ENCODE measurements around the gene ARHGAP33. TPM values are rescaled to one million over a fixed set of nuclear protein-coding genes. Genes with fewer than 3 reads are reported as not detected.

Gene ARHGAP33
- total RNA-seq, 2 experiments from 2014 or later, result 27.1 to 29.8 TPM

- H3K4me3 Mint-ChIP-seq, result no peak overlapping the region
Observed at GRCh38 chr19:35781650-35782049, 6.3 kb downstream of the ARHGAP33 start.

GRCh38 chr19:35782589-35782988, 7.2 kb downstream of the ARHGAP33 start:
- intact Hi-C loops (cut with micrococcal nuclease), result no loop called here
- H3K4me1 Mint-ChIP-seq (ENCODE audit: low read depth), result no peaks in the 10 kb centered on the region
- POLR2A ChIA-PET, result no interaction called here
- H3K36me3 Mint-ChIP-seq (ENCODE audit: low read depth), result no peaks in the 10 kb centered on the region
- H3K27me3 Mint-ChIP-seq, result no peaks in the 10 kb centered on the region
- no peak overlapping the region for H3K4me3 Mint-ChIP-seq
- H3K27ac Mint-ChIP-seq, result no peak overlapping the region
- TF ChIP-seq CTCF (IDR thresholded peaks at IDR 0.05), result no peak
- no peak for DNase-seq
- no peaks in the 10 kb centered on the region for H3K9me3 Mint-ChIP-seq
- ATAC-seq, result no peak
- CTCF ChIA-PET, result no interaction called here

More at GRCh38 chr19:35781650-35782049, 6.3 kb downstream of the ARHGAP33 start:
- CTCF ChIA-PET, result no interaction called here
- no peak for TF ChIP-seq CTCF (IDR thresholded peaks at IDR 0.05)
- ATAC-seq (no peak), DNase-seq (no peak)
- Mint-ChIP-seq H3K36me3 (ENCODE audit: low read depth) (no peaks in the 10 kb centered on the region), H3K27ac (no peak overlapping the region), H3K27me3 (no peaks in the 10 kb centered on the region), H3K4me1 (ENCODE audit: low read depth) (no peaks in the 10 kb centered on the region), H3K9me3 (no peaks in the 10 kb centered on the region)
- intact Hi-C loops (cut with micrococcal nuclease), result no loop called here
- POLR2A ChIA-PET, result no interaction called here

- ChIA-PET POLR2A (no interaction called here), CTCF (no interaction called here)
- intact Hi-C loops (cut with micrococcal nuclease), result no loop called here
- Mint-ChIP-seq H3K27ac (no peak overlapping the region), H3K9me3 (no peaks in the 10 kb centered on the region), H3K4me3 (no peak overlapping the region), H3K27me3 (no peaks in the 10 kb centered on the region), H3K36me3 (ENCODE audit: low read depth) (no peaks in the 10 kb centered on the region), H3K4me1 (ENCODE audit: low read depth) (no peaks in the 10 kb centered on the region)
- ATAC-seq (peak; percentile 69), DNase-seq (peak; percentile 32)
- no peak for TF ChIP-seq CTCF (IDR thresholded peaks at IDR 0.05)
Observed at GRCh38 chr19:35783469-35784434, 8.4 kb downstream of the ARHGAP33 start.

GRCh38 chr19:35784503-35785338, 9.4 kb downstream of the ARHGAP33 start:
- Mint-ChIP-seq H3K9me3 (no peaks in the 10 kb centered on the region), H3K27ac (no peak overlapping the region), H3K36me3 (ENCODE audit: low read depth) (no peaks in the 10 kb centered on the region), H3K27me3 (no peaks in the 10 kb centered on the region), H3K4me3 (no peak overlapping the region), H3K4me1 (ENCODE audit: low read depth) (no peaks in the 10 kb centered on the region)
- ChIA-PET CTCF (no interaction called here), POLR2A (no interaction called here)
- ATAC-seq (no peak), DNase-seq (no peak)
- TF ChIP-seq CTCF (IDR thresholded peaks at IDR 0.05), result no peak
- intact Hi-C loops (cut with micrococcal nuclease), result no loop called here

GRCh38 chr19:35785339-35785627, 9.9 kb downstream of the ARHGAP33 start:
- no peak for ATAC-seq
- Mint-ChIP-seq H3K4me3 (no peak overlapping the region), H3K27ac (no peak overlapping the region), H3K36me3 (ENCODE audit: low read depth) (no peaks in the 10 kb centered on the region), H3K27me3 (no peaks in the 10 kb centered on the region), H3K9me3 (no peaks in the 10 kb centered on the region), H3K4me1 (ENCODE audit: low read depth) (no peaks in the 10 kb centered on the region)
- DNase-seq, result no peak
- intact Hi-C loops (cut with micrococcal nuclease), result no loop called here
- ChIA-PET POLR2A (no interaction called here), CTCF (no interaction called here)
- no peak for TF ChIP-seq CTCF (IDR thresholded peaks at IDR 0.05)
